HFF-Myc (cell line): ENCODE data around the gene GSTO2.

Source experiments
- DNase-seq: peaks from one replicate; pipeline ENCODE4 v3.0.0-alpha.2; 2011; ENCODE audit warnings: low read depth; ENCODE audit errors: extremely low read depth
- H3K4me3 ChIP-seq: replicated peaks from 2 replicates; pipeline ENCODE4 v1.5.1; 2011; ENCODE audit warnings: low read depth, mild to moderate bottlenecking, control low read depth, low read length
- CTCF ChIP-seq: IDR thresholded peaks from 2 replicates; pipeline ENCODE4 v1.5.1; 2012; ENCODE audit warnings: mild to moderate bottlenecking, low read depth, low read length, control low read depth; ENCODE audit errors: missing control alignments

Gene GSTO2

GRCh38 chr10:104351061-104351702, 82.2 kb downstream of the GSTO2 start:
- TF ChIP-seq CTCF: no peak
- H3K4me3 ChIP-seq: no peak overlapping the region
- DNase-seq: no peak

DNA sequence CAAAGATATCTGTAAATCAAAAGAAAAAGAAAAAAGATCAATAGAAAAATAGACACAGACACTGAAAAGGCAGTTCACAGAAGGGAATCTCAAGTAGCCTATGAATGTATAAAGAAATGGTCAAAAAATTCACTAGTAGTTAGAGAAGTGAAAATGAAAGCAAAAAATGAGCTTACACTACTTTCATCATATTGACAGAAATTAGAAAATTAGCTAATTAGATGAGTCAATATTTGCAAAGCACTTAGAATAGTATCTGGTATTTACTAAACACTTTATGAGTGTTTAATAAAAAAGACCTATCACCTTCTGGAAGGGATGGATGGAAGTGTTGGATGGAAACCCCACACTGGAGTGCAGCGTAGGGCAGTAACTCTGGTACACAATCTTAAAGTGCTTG, 82.9 kb downstream of the GSTO2 start:
- no peak for DNase-seq
- H3K4me3 ChIP-seq: no peak overlapping the region
- no peak for TF ChIP-seq CTCF

- H3K4me3 ChIP-seq: peak within 1 kb of the TSS; percentile 40
- peak; percentile 74 for TF ChIP-seq CTCF
- no peak for DNase-seq
Observed at GRCh38 chr10:104353325-104354048, 84.5 kb downstream of the GSTO2 start, which contains the start of gene CFAP58. Gene CFAP58, plus strand, starts transcription at chr10:104353833. Its CDS starts 65 bp downstream, at chr10:104353898.
